Right kidney (tissue), 9 donors: ENCODE data around the gene DYNLL1.
"Not testable (repeated sequence)": the region's sequence is repeated elsewhere in the genome, so short reads cannot be mapped to it uniquely, and the experiment has no call there.

Experiments
- DNase-seq: peaks from one replicate; pipeline ENCODE4 v3.0.0-alpha.2; 2016
- long read RNA-seq, 8 donors: transcript quantifications; one replicate each; lab custom pipeline, GENCODE V29; 2026

The DYNLL1 gene
- long read RNA-seq, donor 1, transcript DYNLL1-201 (3 exons, 720 nt) = major isoform, 337 of 487 reads
- long read RNA-seq, donor 1, transcript DYNLL1-202 (3 exons, 697 nt) = minor isoform, 30 of 487 reads
- long read RNA-seq, donor 1, transcript DYNLL1-210 (1 exons, 670 nt) = minor isoform, 61 of 487 reads
- long read RNA-seq, donor 1, transcript DYNLL1-207 (2 exons, 719 nt) = minor isoform, 39 of 487 reads
- long read RNA-seq, donor 1, partial matches to known transcripts = 5 of 487 reads
- long read RNA-seq, donor 1, other reads (novel, unspliced or antisense) = 0 of 487 reads
- long read RNA-seq, donor 2, transcript DYNLL1-202 (3 exons, 697 nt) = minor isoform, 9 of 207 reads
- long read RNA-seq, donor 2, transcript DYNLL1-210 (1 exons, 670 nt) = minor isoform, 38 of 207 reads
- long read RNA-seq, donor 2, transcript DYNLL1-207 (2 exons, 719 nt) = minor isoform, 21 of 207 reads
- long read RNA-seq, donor 2, transcript DYNLL1-201 (3 exons, 720 nt) = major isoform, 133 of 207 reads
- long read RNA-seq, donor 2, partial matches to known transcripts = 0 of 207 reads
- long read RNA-seq, donor 2, other reads (novel, unspliced or antisense) = 0 of 207 reads
- long read RNA-seq, donor 3, transcript DYNLL1-210 (1 exons, 670 nt) = minor isoform, 7 of 159 reads
- long read RNA-seq, donor 3, transcript DYNLL1-202 (3 exons, 697 nt) = minor isoform, 12 of 159 reads
- long read RNA-seq, donor 3, transcript DYNLL1-207 (2 exons, 719 nt) = minor isoform, 15 of 159 reads
- long read RNA-seq, donor 3, transcript DYNLL1-201 (3 exons, 720 nt) = major isoform, 98 of 159 reads
- long read RNA-seq, donor 3, partial matches to known transcripts = 6 of 159 reads
- long read RNA-seq, donor 3, other reads (novel, unspliced or antisense) = 17 of 159 reads
- long read RNA-seq, donor 4, transcript DYNLL1-207 (2 exons, 719 nt) = minor isoform, 17 of 323 reads
- long read RNA-seq, donor 4, transcript DYNLL1-210 (1 exons, 670 nt) = minor isoform, 34 of 323 reads
- long read RNA-seq, donor 4, transcript DYNLL1-201 (3 exons, 720 nt) = major isoform, 194 of 323 reads
- long read RNA-seq, donor 4, transcript DYNLL1-202 (3 exons, 697 nt) = minor isoform, 17 of 323 reads
- long read RNA-seq, donor 4, partial matches to known transcripts = 35 of 323 reads
- long read RNA-seq, donor 4, other reads (novel, unspliced or antisense) = 23 of 323 reads
- long read RNA-seq, donor 5, transcript DYNLL1-207 (2 exons, 719 nt) = minor isoform, 13 of 284 reads
- long read RNA-seq, donor 5, transcript DYNLL1-201 (3 exons, 720 nt) = major isoform, 197 of 284 reads
- long read RNA-seq, donor 5, transcript DYNLL1-202 (3 exons, 697 nt) = minor isoform, 16 of 284 reads
- long read RNA-seq, donor 5, transcript DYNLL1-210 (1 exons, 670 nt) = minor isoform, 37 of 284 reads
- long read RNA-seq, donor 5, partial matches to known transcripts = 15 of 284 reads
- long read RNA-seq, donor 5, other reads (novel, unspliced or antisense) = 0 of 284 reads
- long read RNA-seq, donor 6, transcript DYNLL1-201 (3 exons, 720 nt) = major isoform, 150 of 232 reads
- long read RNA-seq, donor 6, transcript DYNLL1-202 (3 exons, 697 nt) = minor isoform, 21 of 232 reads
- long read RNA-seq, donor 6, transcript DYNLL1-207 (2 exons, 719 nt) = minor isoform, 17 of 232 reads
- long read RNA-seq, donor 6, transcript DYNLL1-210 (1 exons, 670 nt) = minor isoform, 39 of 232 reads
- long read RNA-seq, donor 6, partial matches to known transcripts = 0 of 232 reads
- long read RNA-seq, donor 6, other reads (novel, unspliced or antisense) = 0 of 232 reads
- long read RNA-seq, donor 7, transcript DYNLL1-210 (1 exons, 670 nt) = minor isoform, 52 of 342 reads
- long read RNA-seq, donor 7, transcript DYNLL1-201 (3 exons, 720 nt) = major isoform, 230 of 342 reads
- long read RNA-seq, donor 7, transcript DYNLL1-207 (2 exons, 719 nt) = minor isoform, 18 of 342 reads
- long read RNA-seq, donor 7, transcript DYNLL1-202 (3 exons, 697 nt) = minor isoform, 21 of 342 reads
- long read RNA-seq, donor 7, partial matches to known transcripts = 5 of 342 reads
- long read RNA-seq, donor 7, other reads (novel, unspliced or antisense) = 0 of 342 reads
- long read RNA-seq, donor 8, transcript DYNLL1-210 (1 exons, 670 nt) = minor isoform, 18 of 280 reads
- long read RNA-seq, donor 8, transcript DYNLL1-201 (3 exons, 720 nt) = major isoform, 185 of 280 reads
- long read RNA-seq, donor 8, transcript DYNLL1-202 (3 exons, 697 nt) = minor isoform, 18 of 280 reads
- long read RNA-seq, donor 8, transcript DYNLL1-207 (2 exons, 719 nt) = minor isoform, 23 of 280 reads
- long read RNA-seq, donor 8, partial matches to known transcripts = 27 of 280 reads
- long read RNA-seq, donor 8, other reads (novel, unspliced or antisense) = 0 of 280 reads

- peak; percentile 93 for DNase-seq
These were observed at the start of gene DYNLL1 for GRCh38 chr12:120495731-120496412. Gene DYNLL1, plus strand, starts transcription at chr12:120496113. Its CDS starts 309 bp downstream, at chr12:120496422.

DNA sequence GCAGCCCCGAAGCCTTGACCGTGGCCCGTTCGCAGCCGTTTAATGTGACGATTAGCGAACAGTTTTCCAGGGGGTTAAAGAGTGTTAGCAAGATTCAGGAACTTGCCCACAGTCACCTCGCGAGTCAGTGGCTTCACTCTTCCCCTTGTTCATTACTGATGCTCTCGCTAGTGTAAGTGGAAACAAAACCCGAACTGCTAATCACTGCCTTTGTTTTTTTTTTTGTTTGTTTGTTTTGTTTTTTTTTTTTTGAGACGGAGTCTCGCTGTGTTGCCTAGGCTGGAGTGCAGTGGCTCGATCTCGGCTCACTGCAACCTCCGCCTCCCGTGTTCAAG is 49.1 kb upstream of the DYNLL1 start:
- not testable (repeated sequence) for DNase-seq

- no peak for DNase-seq
These were observed 47.9 kb upstream of the DYNLL1 start for GRCh38 chr12:120447992-120448391.

DNA sequence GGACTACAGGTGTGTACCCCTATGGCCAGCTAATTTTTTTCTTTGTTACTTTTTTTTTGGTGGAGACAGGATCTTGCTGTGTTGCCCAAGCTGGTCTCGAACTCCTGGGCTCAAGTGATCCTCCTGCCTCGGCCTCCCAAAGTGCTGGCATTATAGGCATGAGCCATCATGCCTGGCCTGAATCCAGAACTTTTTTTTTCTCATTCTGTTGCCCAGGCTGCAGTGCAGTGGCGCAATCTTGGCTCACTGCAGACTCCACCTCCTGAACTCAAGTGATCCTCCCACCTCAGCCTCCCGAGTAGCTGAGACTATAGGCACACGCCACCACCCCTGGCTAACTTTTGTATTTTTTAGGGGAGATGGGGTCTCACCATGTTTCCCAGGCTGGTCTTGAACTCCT is 43.4 kb upstream of the DYNLL1 start:
- DNase-seq = not testable (repeated sequence)

DNA sequence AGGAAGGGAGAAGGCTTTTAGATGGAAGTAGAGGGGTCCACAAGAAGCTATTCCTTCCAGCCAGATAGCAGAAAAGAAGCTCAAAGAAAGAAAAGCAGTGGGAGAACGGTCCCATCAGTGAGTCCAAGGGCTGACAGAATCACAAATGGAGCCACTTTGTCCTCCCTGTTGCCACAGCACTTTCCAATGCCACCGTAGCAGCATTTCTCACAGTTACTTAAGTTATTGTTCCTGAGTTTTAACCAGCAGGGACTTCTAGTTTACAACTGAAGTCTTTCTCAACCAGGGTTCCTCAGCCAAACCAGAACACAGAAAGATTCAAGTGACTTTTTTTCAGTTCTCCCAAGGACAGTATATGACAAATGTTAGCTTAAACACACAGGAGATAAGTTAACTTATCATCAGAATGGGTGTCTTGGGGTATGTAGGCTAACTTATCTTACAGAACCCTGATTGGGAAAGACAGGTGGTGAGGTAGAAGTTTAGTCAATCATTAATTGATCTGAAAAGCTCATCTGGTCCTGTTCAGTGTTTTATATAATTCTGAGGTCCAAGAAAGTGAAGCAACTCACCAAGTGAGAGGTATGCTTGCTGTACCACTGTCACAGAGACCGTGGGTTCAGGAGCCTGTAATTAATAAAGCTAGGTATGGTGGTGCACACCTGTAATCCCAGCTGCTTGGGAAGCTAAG is 42.7 kb upstream of the DYNLL1 start:
- no peak for DNase-seq

GRCh38 chr12:120453977-120454376 is 41.9 kb upstream of the DYNLL1 start:
- DNase-seq = no peak

GRCh38 chr12:120455302-120455701 is 40.6 kb upstream of the DYNLL1 start:
- no peak for DNase-seq

GRCh38 chr12:120457133-120457532 is 38.8 kb upstream of the DYNLL1 start:
- DNase-seq = no peak

DNA sequence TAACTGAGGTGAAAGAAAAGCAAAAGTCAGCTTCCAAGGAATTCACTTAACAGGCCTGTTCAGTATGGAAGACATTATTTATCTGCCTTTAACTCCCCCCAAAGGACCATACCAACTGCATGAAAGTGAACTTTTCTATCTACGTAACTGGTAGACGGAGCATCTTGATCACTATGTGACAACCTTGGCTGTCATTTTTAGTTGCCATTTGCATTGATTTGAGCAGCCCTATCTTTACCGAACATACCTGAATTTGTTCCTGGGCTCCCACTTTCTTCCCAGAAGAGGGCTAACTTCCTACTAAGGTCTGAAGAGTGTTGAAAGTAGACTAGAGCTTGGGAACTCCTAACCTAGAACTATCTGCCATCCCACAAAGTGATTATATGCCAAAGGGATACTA is 35.8 kb upstream of the DYNLL1 start:
- no peak for DNase-seq

DNA sequence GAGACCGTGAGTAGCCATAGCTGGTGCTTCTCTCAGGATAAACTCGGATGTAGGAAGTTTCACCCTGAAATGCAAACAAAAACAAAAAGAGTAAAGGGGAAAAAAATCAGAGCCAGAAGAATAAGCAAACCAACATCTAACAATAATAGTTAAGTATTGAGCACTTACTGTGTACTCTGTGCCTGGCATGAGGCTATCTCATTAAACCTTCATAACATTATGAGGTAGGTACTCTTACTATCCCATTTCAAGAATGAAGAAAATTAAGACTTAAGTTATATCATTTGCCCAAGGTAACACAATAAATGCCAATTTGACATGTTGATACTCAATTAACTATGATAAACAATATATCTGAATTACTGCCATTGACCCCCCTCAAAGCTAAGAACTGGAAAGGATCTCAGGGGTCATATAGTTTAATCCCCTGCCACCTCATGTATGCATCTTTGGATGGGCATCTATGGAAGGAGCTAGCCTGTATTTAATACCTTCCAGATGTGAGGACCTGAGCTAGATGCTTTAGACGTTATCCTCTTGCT is 33.7 kb upstream of the DYNLL1 start:
- DNase-seq = no peak

- no peak for DNase-seq
These were observed 32.2 kb upstream of the DYNLL1 start for GRCh38 chr12:120463712-120464111.

- DNase-seq = no peak
These were observed 30.2 kb upstream of the DYNLL1 start for GRCh38 chr12:120465756-120466155.

GRCh38 chr12:120466560-120467315 is 29.2 kb upstream of the DYNLL1 start:
- peak; percentile 12 for DNase-seq

DNA sequence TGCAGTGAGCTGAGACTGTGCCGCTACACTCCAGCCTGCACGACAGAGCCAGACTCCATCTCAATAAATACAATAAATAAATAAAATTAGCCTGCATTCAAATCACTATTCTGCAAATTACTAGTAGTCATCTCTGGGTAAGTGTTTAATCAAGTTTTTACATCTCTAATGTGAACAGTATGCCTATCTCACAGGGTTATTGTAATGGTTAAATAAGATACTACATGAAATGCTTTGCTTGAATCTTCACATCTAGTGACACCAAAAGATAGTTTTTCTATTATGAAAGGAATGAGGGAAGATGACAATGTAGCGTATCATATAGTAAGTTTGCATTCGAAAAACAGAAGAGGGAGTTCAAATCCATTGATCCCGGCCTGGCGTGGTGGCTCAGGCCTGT is 28.5 kb upstream of the DYNLL1 start:
- no peak for DNase-seq

DNA sequence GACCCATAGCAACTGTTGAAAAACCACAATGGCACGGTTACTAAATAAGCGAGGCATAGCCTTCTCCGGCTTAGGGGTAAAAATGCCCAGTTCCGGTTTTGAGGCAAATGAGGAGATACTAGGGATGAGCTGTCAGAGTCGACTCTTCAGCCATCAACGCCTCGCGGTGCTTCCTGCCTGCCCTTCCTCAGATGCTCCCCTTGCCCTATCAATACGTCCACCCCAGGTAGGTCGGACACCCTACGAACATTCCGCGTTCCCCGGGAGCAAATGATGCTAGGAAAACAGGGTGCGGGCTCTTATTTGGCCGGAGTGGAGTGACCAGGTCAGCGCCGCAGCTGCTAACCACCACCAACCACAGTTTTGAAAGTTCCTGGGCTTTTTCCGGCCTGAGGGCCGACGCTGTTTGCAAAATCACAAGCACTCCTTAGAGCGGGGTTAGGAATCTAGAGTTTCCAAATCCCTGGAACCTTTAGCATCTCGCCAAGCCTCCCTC is 27.5 kb upstream of the DYNLL1 start:
- no peak for DNase-seq

- peak; percentile 76 for DNase-seq
These were observed 27.0 kb upstream of the DYNLL1 start for GRCh38 chr12:120468821-120469449.
